OCI-LY1 (cell line): Measurements from ENCODE around the gene ALDH1B1.

ENCODE experiments used
- H2AFZ ChIP-seq: fragments of 200-600 bp; sonication (generic), shearing (Covaris generic); 2 replicates; pipeline ENCODE4 v1.6.0; 2014; ENCODE audit warnings: antibody characterized with exemption, mild to moderate bottlenecking, low read length
- H3F3A ChIP-seq: fragments of 200-600 bp; sonication (generic), shearing (Covaris generic); 2 replicates; pipeline ENCODE4 v1.6.0; 2014; ENCODE audit warnings: mild to moderate bottlenecking, antibody characterized with exemption, low read length, moderate library complexity; ENCODE audit not compliant: insufficient read depth
- H3K27ac ChIP-seq: fragments of 200-600 bp; sonication (generic); 2 replicates; pipeline ENCODE4 v1.5.1; 2014; ENCODE audit warnings: low read length, mixed run types, mild to moderate bottlenecking, low read depth; ENCODE audit not compliant: poor library complexity, severe bottlenecking
- H3K27me3 ChIP-seq: fragments of 200-600 bp; sonication (generic); 2 replicates; pipeline ENCODE4 v1.6.0; 2014; ENCODE audit warnings: antibody characterized with exemption, mild to moderate bottlenecking, low read length, moderate library complexity; ENCODE audit not compliant: insufficient read depth
- H3K36me3 ChIP-seq: fragments of 200-600 bp; sonication (generic); 2 replicates; pipeline ENCODE4 v1.6.1; 2014; ENCODE audit warnings: mild to moderate bottlenecking, antibody characterized with exemption, low read length, moderate library complexity, mixed read lengths; ENCODE audit not compliant: insufficient read depth
- H3K4me1 ChIP-seq: fragments of 200-600 bp; sonication (generic); 2 replicates; pipeline ENCODE4 v1.5.1; 2014; ENCODE audit warnings: mild to moderate bottlenecking, low read length, moderate library complexity; ENCODE audit not compliant: insufficient read depth, severe bottlenecking
- H3K4me2 ChIP-seq: fragments of 200-600 bp; sonication (generic), shearing (Covaris generic); 2 replicates; pipeline ENCODE4 v1.6.1; 2014; ENCODE audit warnings: low read length
- H3K4me3 ChIP-seq: fragments of 200-600 bp; sonication (generic); 2 replicates; pipeline ENCODE4 v1.5.1; 2014; ENCODE audit warnings: low read length, low read depth, mild to moderate bottlenecking, mixed read lengths; ENCODE audit not compliant: poor library complexity, severe bottlenecking
- H3K79me2 ChIP-seq: fragments of 200-600 bp; shearing (Covaris generic); 2 replicates; pipeline ENCODE4 v1.6.1; 2016; ENCODE audit warnings: mixed run types, low read length, mixed read lengths; ENCODE audit not compliant: insufficient read depth
- H3K9ac ChIP-seq: fragments of 200-600 bp; sonication (generic), shearing (Covaris generic); 2 replicates; pipeline ENCODE4 v1.6.1; 2014; ENCODE audit warnings: mild to moderate bottlenecking, low read length, mixed read lengths
- H3K9me2 ChIP-seq: fragments of 200-600 bp; sonication (generic), shearing (Covaris generic); 2 replicates; pipeline ENCODE4 v1.6.1; 2014; ENCODE audit warnings: low read depth, mild to moderate bottlenecking, low read length, mixed read lengths
- H3K9me3 ChIP-seq: fragments of 200-600 bp; shearing (Covaris generic); 2 replicates; pipeline ENCODE4 v1.6.1; 2014; ENCODE audit warnings: low read length, mixed read lengths
- H4K20me1 ChIP-seq: fragments of 200-600 bp; sonication (generic), shearing (Covaris generic); 2 replicates; pipeline ENCODE4 v1.6.0; 2016; ENCODE audit warnings: mild to moderate bottlenecking, low read length; ENCODE audit not compliant: insufficient read depth
- CTCF ChIP-seq: fragments of 200-600 bp; sonication (generic), shearing (Covaris generic); IDR thresholded peaks from 2 replicates; pipeline ENCODE4 v1.5.1; 2017; ENCODE audit warnings: mild to moderate bottlenecking, antibody characterized with exemption, low read length, moderate library complexity, mixed read lengths
- EZH2 ChIP-seq: fragments of 200-600 bp; sonication (generic), shearing (Covaris generic); IDR thresholded peaks from 2 replicates; pipeline ENCODE4 v1.8.0; 2017; ENCODE audit warnings: borderline replicate concordance, mixed run types, mild to moderate bottlenecking, antibody characterized with exemption, low read length, moderate library complexity, mixed read lengths

Gene ALDH1B1

GRCh38 chr9:38392235-38393127, at the start of gene ALDH1B1:
Gene ALDH1B1 (plus strand): TSS chr9:38392702. CDS start chr9:38395749, 3,047 bp downstream.
- Histone ChIP-seq H3K79me2 (no peaks in the 10 kb centered on the region), H3K27me3 (0 out of 2 replicates have a peak, but pooled peaks cover 9% of the 10 kb centered on the region), H3K9ac (peak within 1 kb of the TSS; percentile 62), H2AFZ (peak within 1 kb of the TSS; percentile 51; the same call in 1 of the 2 replicates), H3K36me3 (no peaks in the 10 kb centered on the region; the same call in 1 of the 2 replicates), H3K27ac (no peak within 1 kb of the TSS), H4K20me1 (no peaks in the 10 kb centered on the region), H3K9me3 (no peaks in the 10 kb centered on the region), H3K4me3 (peak within 1 kb of the TSS; percentile 70), H3F3A (no peaks in the 10 kb centered on the region), H3K4me2 (peak within 1 kb of the TSS; percentile 82), H3K4me1 (peaks cover 8% of the 10 kb centered on the region), H3K9me2 (no peaks in the 10 kb centered on the region)
- TF ChIP-seq CTCF (no peak), EZH2 (no peak)

GRCh38 chr9:38343037-38343436, 49.5 kb upstream of the ALDH1B1 start:
- Histone ChIP-seq H3K9me2 (no peaks in the 10 kb centered on the region), H3K27ac (no peak overlapping the region), H3K9ac (no peak overlapping the region), H3K27me3 (no peaks in the 10 kb centered on the region), H3K4me3 (no peak overlapping the region), H3K79me2 (no peaks in the 10 kb centered on the region), H2AFZ (no peak overlapping the region), H3K36me3 (no peaks in the 10 kb centered on the region), H3F3A (no peaks in the 10 kb centered on the region), H3K4me1 (no peaks in the 10 kb centered on the region), H3K9me3 (no peaks in the 10 kb centered on the region), H3K4me2 (no peak overlapping the region), H4K20me1 (no peaks in the 10 kb centered on the region)
- TF ChIP-seq CTCF (no peak), EZH2 (no peak)

- H3K27me3 ChIP-seq: no peaks in the 10 kb centered on the region
- H3K4me3 ChIP-seq: no peak overlapping the region
- H3K36me3 ChIP-seq: no peaks in the 10 kb centered on the region
- no peaks in the 10 kb centered on the region for H3K79me2 ChIP-seq
- no peak overlapping the region for H3K4me2 ChIP-seq
- TF ChIP-seq EZH2 (no peak), CTCF (no peak)
- no peak overlapping the region for H3K27ac ChIP-seq
- H3K4me1 ChIP-seq: no peaks in the 10 kb centered on the region
- no peaks in the 10 kb centered on the region for H3F3A ChIP-seq
- H2AFZ ChIP-seq: no peak overlapping the region
- no peaks in the 10 kb centered on the region for H4K20me1 ChIP-seq
- no peaks in the 10 kb centered on the region for H3K9me2 ChIP-seq
- no peaks in the 10 kb centered on the region for H3K9me3 ChIP-seq
- H3K9ac ChIP-seq: no peak overlapping the region
Observed at GRCh38 chr9:38343552-38343951, 49.0 kb upstream of the ALDH1B1 start.
